ENCODE data around the gene AXIN2.
A peak's percentile ranks its signal among the peaks of the same experiment; 100 is the strongest.

The AXIN2 gene

DNA sequence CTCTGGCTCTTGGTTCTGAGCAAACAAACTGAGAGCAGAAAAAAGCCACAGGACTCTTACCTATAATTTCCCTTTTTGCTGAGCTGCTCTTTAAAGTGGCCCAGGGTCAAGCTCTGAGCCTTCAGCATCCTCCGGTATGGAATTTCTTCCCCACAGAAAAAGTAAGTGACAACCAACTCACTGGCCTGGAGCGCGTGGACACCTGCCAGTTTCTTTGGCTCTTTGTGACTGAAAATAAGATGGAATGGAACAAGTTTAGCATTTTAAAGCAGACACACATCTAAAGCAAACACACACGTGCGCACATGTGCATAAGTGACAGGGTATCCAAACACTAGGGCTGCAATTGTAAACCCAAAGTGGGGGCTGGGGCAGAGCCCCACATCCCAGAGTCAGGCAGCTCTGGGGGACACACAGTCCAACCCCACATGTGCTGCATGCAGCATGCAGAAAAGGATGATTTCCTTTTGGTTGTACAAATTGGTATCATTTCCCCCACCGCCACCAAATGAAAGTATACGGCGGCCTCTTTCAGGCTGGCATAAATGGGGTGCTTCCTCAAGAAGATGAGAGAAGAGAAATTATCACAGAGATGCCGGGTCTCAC is 27.5 kb downstream of the AXIN2 start:
- DNase-seq (ENCODE audit: low read depth, low spot score): no peak
- Histone ChIP-seq H3K36me3 (ENCODE audit: insufficient read depth, insufficient read length, low read length) (peaks cover 84% of the 10 kb centered on the region), H3K4me3 (ENCODE audit: insufficient read length, low read depth) (no peak overlapping the region), H3K9ac (ENCODE audit: insufficient read length, low read depth) (no peak overlapping the region), H3K27me3 (ENCODE audit: insufficient read depth, insufficient read length) (no peaks in the 10 kb centered on the region), H3K9me3 (ENCODE audit: insufficient read depth, low read length) (no peaks in the 10 kb centered on the region), H3K4me1 (ENCODE audit: insufficient read depth, insufficient read length) (peaks cover 28% of the 10 kb centered on the region)
- no peak for TF ChIP-seq SUZ12 (IDR thresholded peaks at IDR 0.05; ENCODE audit: extremely low read depth, insufficient read depth, insufficient read length)

DNA sequence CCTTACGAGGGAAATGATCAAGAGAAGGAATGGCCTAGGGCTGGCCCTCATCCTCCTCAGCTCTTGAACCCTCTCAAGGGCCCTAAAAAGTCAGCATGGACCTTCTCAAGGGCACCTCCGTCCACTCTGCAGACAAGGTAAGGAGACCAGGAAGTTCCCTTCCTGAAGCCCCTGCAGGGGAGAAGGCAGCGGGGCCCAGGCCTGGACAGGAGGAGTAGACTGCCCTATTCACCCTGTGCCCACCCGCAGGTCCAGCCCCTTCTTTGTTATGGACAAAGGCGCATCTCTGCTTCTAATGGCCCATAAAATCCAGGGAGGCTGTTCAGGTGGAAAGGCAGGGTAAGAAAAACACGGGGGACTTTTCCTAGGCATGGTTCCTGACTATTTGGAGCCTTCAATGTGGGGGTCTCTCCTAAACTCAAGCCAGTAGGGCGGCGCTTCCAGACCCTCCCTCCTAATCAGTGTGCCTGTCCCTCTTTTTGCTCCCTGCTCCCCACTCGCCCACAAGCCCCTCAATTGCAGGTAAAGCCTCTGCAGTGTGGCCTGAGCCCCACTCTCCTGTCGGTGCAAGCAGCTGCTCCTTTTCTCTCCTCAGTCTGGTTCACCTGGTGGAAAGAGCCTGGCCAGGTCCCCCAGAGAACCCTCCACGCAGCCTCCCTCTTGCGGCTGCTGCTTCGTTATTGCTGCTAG is 28.2 kb downstream of the AXIN2 start:
- peaks cover 86% of the 10 kb centered on the region for H3K36me3 ChIP-seq (ENCODE audit: insufficient read depth, insufficient read length, low read length)
- peaks cover 28% of the 10 kb centered on the region for H3K4me1 ChIP-seq (ENCODE audit: insufficient read depth, insufficient read length)
- no peak overlapping the region for H3K4me3 ChIP-seq (ENCODE audit: insufficient read length, low read depth)
- DNase-seq (ENCODE audit: low read depth, low spot score): no peak
- TF ChIP-seq SUZ12 (IDR thresholded peaks at IDR 0.05; ENCODE audit: extremely low read depth, insufficient read depth, insufficient read length) (no peak), YY1 (IDR thresholded peaks at IDR 0.05; ENCODE audit: insufficient read depth, insufficient read length) (no peak), ZNF274 (IDR thresholded peaks at IDR 0.05; ENCODE audit: low read depth, low read length) (no peak)
- no peaks in the 10 kb centered on the region for H3K27me3 ChIP-seq (ENCODE audit: insufficient read depth, insufficient read length)
- H3K9ac ChIP-seq (ENCODE audit: insufficient read length, low read depth): peak overlapping the region; percentile 45
- H3K9me3 ChIP-seq (ENCODE audit: insufficient read depth, low read length): no peaks in the 10 kb centered on the region

DNA sequence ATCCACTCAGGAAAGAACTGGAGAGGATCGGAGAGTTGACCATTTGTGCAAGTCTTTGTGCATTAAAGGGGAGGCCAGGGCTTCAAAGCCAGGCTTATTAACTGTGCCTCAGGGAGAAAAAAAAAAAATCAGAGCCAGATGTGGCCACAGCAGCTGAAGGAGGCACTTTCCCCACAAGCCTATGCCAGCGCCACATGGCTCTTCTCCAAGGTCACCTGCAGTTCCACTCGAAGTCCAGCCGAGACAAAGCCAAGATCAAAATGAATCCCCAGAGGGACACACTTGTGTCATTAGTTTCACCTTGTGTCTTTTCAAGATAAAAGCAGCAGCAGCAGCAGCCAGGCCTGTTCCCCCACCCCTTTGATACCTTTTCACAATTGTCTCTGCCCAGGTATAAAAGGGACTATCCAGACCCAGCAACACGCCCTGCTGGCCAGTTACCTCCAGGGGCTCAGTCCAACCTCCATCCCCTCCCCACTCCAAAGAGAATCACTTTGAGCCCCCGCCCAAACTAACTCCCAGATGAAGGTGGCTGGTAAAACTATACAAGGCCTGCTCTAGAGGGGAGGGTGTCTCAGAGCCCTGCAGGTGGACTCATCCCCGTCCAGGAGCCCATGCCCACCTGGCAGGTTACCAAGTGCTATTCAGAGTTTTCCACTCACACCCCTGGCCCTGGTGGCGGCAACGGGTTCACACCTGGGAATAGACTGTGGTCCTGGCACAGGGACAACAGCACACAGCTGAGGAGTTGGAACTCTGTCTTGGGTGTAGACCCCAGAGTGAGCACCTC is 29.2 kb downstream of the AXIN2 start:
- no peaks in the 10 kb centered on the region for H3K27me3 ChIP-seq (ENCODE audit: insufficient read depth, insufficient read length)
- TF ChIP-seq ZNF274 (IDR thresholded peaks at IDR 0.05; ENCODE audit: low read depth, low read length) (no peak), SUZ12 (IDR thresholded peaks at IDR 0.05; ENCODE audit: extremely low read depth, insufficient read depth, insufficient read length) (no peak), YY1 (IDR thresholded peaks at IDR 0.05; ENCODE audit: insufficient read depth, insufficient read length) (no peak)

DNA sequence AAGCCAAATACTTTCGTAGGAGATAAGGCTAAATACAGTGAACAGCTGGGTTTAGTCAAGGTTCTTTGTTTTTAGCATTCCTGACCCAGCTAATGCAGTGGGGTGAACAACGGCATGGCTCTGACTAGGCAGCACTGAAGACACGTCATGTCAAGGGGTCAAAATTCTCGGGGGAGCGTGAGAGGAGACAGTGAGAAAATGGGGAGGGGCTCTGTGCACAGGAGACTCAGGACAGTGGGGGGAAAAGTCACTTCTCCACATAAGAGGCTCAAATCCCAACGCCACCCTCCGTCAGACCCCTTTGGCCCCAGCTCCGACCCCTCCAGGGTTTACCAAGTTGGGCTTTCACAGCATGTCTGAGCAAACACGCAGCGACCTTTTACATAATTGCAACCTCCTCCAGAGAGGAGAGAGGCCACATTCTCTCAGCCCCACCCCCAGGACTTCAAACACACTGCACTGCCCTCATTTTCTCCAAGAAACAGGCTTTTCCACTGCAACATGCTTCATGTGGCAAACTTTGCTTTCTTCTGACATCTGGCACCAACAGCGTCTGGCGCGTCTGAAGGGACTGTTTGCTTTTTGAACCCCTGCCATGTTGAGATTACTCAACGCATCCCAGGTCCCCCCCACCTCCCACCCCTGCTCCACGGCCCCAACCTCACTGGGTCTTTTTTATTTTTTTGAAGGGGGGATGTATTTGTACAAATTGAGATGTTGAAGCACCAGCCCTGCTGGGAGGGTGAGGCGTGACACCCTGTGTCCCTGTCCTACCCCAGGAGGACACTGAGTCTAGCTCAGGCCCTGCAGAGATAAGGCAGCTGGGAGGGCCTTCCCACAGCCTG is 30.0 kb downstream of the AXIN2 start:
- Histone ChIP-seq H3K4me3 (ENCODE audit: insufficient read length, low read depth) (no peak overlapping the region), H3K4me1 (ENCODE audit: insufficient read depth, insufficient read length) (peaks cover 24% of the 10 kb centered on the region), H3K9ac (ENCODE audit: insufficient read length, low read depth) (peak overlapping the region; percentile 51), H3K27me3 (ENCODE audit: insufficient read depth, insufficient read length) (no peaks in the 10 kb centered on the region), H3K36me3 (ENCODE audit: insufficient read depth, insufficient read length, low read length) (peaks cover 75% of the 10 kb centered on the region), H3K9me3 (ENCODE audit: insufficient read depth, low read length) (no peaks in the 10 kb centered on the region)
- no peak for TF ChIP-seq ZNF274 (IDR thresholded peaks at IDR 0.05; ENCODE audit: low read depth, low read length)
- TF ChIP-seq SUZ12 (IDR thresholded peaks at IDR 0.05; ENCODE audit: extremely low read depth, insufficient read depth, insufficient read length): no peak
- TF ChIP-seq YY1 (IDR thresholded peaks at IDR 0.05; ENCODE audit: insufficient read depth, insufficient read length): no peak
- no peak for DNase-seq (ENCODE audit: low read depth, low spot score)

More for the DNA sequence above, 29.2 kb downstream of the AXIN2 start:
- H3K36me3 ChIP-seq (ENCODE audit: insufficient read depth, insufficient read length, low read length): peaks cover 83% of the 10 kb centered on the region
- no peaks in the 10 kb centered on the region for H3K9me3 ChIP-seq (ENCODE audit: insufficient read depth, low read length)
- H3K4me1 ChIP-seq (ENCODE audit: insufficient read depth, insufficient read length): peaks cover 24% of the 10 kb centered on the region
- H3K4me3 ChIP-seq (ENCODE audit: insufficient read length, low read depth): no peak overlapping the region
- peak overlapping the region; percentile 51 for H3K9ac ChIP-seq (ENCODE audit: insufficient read length, low read depth)
- DNase-seq (ENCODE audit: low read depth, low spot score): no peak

DNA sequence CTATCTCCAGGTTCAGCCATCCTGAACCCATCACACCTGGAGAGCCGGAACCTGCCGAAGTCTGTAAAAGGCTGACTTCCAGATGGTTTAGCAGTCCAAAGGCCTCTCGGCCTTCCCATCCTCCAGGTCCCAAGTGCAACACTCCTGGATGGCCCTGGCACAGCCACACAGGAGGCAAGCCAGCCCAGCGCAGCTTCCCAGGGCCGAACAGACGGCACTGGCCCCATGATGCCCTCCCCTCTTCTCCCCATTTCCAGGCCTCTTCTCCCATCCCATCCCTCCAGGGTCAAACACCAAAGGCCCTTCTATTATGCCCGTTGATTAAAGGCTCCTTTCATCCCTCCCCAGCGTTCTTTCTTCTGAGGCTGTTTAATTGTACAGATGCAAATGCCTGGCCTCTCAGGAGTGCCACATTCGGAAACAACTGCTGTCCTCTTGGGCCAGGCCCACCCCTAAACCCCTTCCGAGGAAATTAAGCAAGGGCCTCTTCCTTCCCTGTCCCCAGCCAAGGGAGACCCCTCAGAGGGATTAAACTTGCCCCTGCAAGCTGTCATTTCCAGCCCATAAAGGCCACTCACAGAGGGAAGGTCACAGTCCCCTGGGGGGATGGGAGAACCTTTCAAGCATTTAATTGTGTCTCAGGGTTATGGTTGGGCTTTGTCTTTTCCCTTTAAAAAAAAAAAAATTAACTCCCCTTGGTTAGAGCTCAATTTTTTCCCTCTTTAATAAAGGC is 30.8 kb downstream of the AXIN2 start:
- Histone ChIP-seq H3K4me1 (ENCODE audit: insufficient read depth, insufficient read length) (peaks cover 24% of the 10 kb centered on the region), H3K36me3 (ENCODE audit: insufficient read depth, insufficient read length, low read length) (peaks cover 67% of the 10 kb centered on the region), H3K9ac (ENCODE audit: insufficient read length, low read depth) (peak overlapping the region; percentile 23), H3K4me3 (ENCODE audit: insufficient read length, low read depth) (no peak overlapping the region), H3K27me3 (ENCODE audit: insufficient read depth, insufficient read length) (no peaks in the 10 kb centered on the region), H3K9me3 (ENCODE audit: insufficient read depth, low read length) (no peaks in the 10 kb centered on the region)
- TF ChIP-seq SUZ12 (IDR thresholded peaks at IDR 0.05; ENCODE audit: extremely low read depth, insufficient read depth, insufficient read length): no peak
- no peak for TF ChIP-seq ZNF274 (IDR thresholded peaks at IDR 0.05; ENCODE audit: low read depth, low read length)
- no peak for TF ChIP-seq YY1 (IDR thresholded peaks at IDR 0.05; ENCODE audit: insufficient read depth, insufficient read length)
- no peak for DNase-seq (ENCODE audit: low read depth, low spot score)

DNA sequence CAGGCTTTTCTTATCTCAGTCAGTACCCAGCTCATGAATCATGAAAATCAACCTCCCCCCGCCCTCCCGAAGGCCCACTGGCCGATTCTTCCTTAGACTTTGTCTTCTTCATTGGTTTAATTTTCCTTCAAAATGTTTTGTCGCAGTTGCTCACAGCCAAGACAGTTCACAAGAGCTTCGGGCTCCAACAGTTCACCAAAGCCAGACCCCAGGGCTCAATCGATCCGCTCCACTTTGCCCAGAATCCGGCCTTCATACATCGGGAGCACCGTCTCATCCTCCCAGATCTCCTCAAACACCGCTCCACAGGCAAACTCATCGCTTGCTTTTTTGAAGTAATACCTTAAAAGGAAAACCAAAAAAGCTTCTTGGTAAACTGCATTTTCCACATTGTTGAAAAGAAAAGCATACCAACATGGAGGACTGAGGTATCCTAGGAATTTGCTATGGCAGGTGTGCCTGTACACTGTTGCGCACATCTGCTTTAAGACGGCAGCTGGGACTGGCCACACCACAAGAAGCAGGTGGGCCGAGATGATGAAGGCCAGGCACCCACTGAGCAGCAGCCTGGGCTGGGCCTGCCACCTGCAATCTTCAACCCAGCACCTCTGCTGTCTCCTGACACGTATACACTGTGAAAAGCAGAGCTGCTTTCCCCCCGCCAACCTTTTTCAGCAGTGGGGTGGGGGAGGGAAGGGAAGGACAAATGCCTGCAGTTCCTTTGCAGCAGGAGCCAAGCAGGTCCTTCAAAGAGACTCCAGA is 31.5 kb downstream of the AXIN2 start:
- H3K9ac ChIP-seq (ENCODE audit: insufficient read length, low read depth): no peak overlapping the region
- no peaks in the 10 kb centered on the region for H3K27me3 ChIP-seq (ENCODE audit: insufficient read depth, insufficient read length)
- peaks cover 24% of the 10 kb centered on the region for H3K4me1 ChIP-seq (ENCODE audit: insufficient read depth, insufficient read length)
- H3K4me3 ChIP-seq (ENCODE audit: insufficient read length, low read depth): no peak overlapping the region
- TF ChIP-seq YY1 (IDR thresholded peaks at IDR 0.05; ENCODE audit: insufficient read depth, insufficient read length) (no peak), SUZ12 (IDR thresholded peaks at IDR 0.05; ENCODE audit: extremely low read depth, insufficient read depth, insufficient read length) (no peak), ZNF274 (IDR thresholded peaks at IDR 0.05; ENCODE audit: low read depth, low read length) (no peak)
- peaks cover 59% of the 10 kb centered on the region for H3K36me3 ChIP-seq (ENCODE audit: insufficient read depth, insufficient read length, low read length)
- H3K9me3 ChIP-seq (ENCODE audit: insufficient read depth, low read length): no peaks in the 10 kb centered on the region
- no peak for DNase-seq (ENCODE audit: low read depth, low spot score)

Measured in NT2/D1 (cell line).